Stimulated activated CD4-positive, alpha-beta T cell treated with anti-CD3 and anti-CD28 coated beads, Interleukin-2, amount 100 ng/mL, for 48 hours (primary cell): ENCODE results near the gene PDE2A.

Source experiments
- DNase-seq, 2 donors: peaks; one replicate each; pipeline ENCODE4 v3.0.0-alpha.2; 2020

Gene PDE2A

GRCh38 chr11:72682238-72682857 is 8.1 kb upstream of the PDE2A start:
- no peak for DNase-seq

- no peak for DNase-seq
Observed at GRCh38 chr11:72681226-72682153, 7.3 kb upstream of the PDE2A start.

GRCh38 chr11:72680624-72681158 is 6.5 kb upstream of the PDE2A start:
- no peak for DNase-seq

- DNase-seq: no peak
Observed at GRCh38 chr11:72679869-72680268, 5.6 kb upstream of the PDE2A start.

GRCh38 chr11:72678524-72678923 is 4.3 kb upstream of the PDE2A start:
- DNase-seq: no peak

- DNase-seq: peak; percentile 64 to 70
Observed at GRCh38 chr11:72676861-72677341, 2.7 kb upstream of the PDE2A start.

- no peak for DNase-seq
Observed at GRCh38 chr11:72675221-72675620, 999 bp upstream of the PDE2A start.

- DNase-seq: no peak
Observed at GRCh38 chr11:72673284-72673942, 809 bp downstream of the PDE2A start.

- DNase-seq: no peak
Observed at GRCh38 chr11:72672597-72673238, 1.5 kb downstream of the PDE2A start.

GRCh38 chr11:72671152-72672099 is 2.8 kb downstream of the PDE2A start:
- DNase-seq: no peak

GRCh38 chr11:72670041-72670440 is 4.2 kb downstream of the PDE2A start:
- no peak for DNase-seq

- DNase-seq: no peak
Observed at GRCh38 chr11:72669527-72669926, 4.7 kb downstream of the PDE2A start.

GRCh38 chr11:72668629-72669347 is 5.4 kb downstream of the PDE2A start:
- DNase-seq: peak; percentile 57 to 61

GRCh38 chr11:72665911-72666472 is 8.2 kb downstream of the PDE2A start:
- DNase-seq: no peak

- DNase-seq: no peak
Observed at GRCh38 chr11:72662036-72662435, 12.2 kb downstream of the PDE2A start.

GRCh38 chr11:72661486-72661885 is 12.7 kb downstream of the PDE2A start:
- no peak for DNase-seq

- no peak for DNase-seq
Observed at GRCh38 chr11:72658989-72659640, 15.1 kb downstream of the PDE2A start.

GRCh38 chr11:72657411-72658100 is 16.7 kb downstream of the PDE2A start:
- no peak for DNase-seq

GRCh38 chr11:72655896-72656464 is 18.2 kb downstream of the PDE2A start:
- DNase-seq: no peak
